Activated T-cell treated with anti-CD3 and anti-CD28 coated beads, Interleukin-2, amount 50 U/mL, for 48 hours (primary cell): Measurements from ENCODE around the gene CRNKL1.
"Not testable (repeated sequence)": the region's sequence is repeated elsewhere in the genome, so short reads cannot be mapped to it uniquely, and the experiment has no call there.

Experiments used
- DNase-seq, 2 experiments: peaks; one replicate each; pipeline ENCODE4 v3.0.0-alpha.2; 2020

Gene CRNKL1

GRCh38 chr20:20003955-20004322 lies 48.3 kb downstream of the CRNKL1 start:
- DNase-seq = not testable (repeated sequence)

GRCh38 chr20:20003031-20003954 lies 49.0 kb downstream of the CRNKL1 start:
- peak; percentile 39 to 49 for DNase-seq

- no peak for DNase-seq
These were observed 49.9 kb downstream of the CRNKL1 start for GRCh38 chr20:20002101-20002998.

GRCh38 chr20:20000211-20000968 lies 51.9 kb downstream of the CRNKL1 start:
- no peak for DNase-seq

- no peak for DNase-seq
These were observed 53.1 kb downstream of the CRNKL1 start for GRCh38 chr20:19998990-19999705.

- no peak for DNase-seq
These were observed 55.3 kb downstream of the CRNKL1 start for GRCh38 chr20:19996917-19997316.

GRCh38 chr20:19996222-19996621 lies 56.0 kb downstream of the CRNKL1 start:
- DNase-seq = no peak

GRCh38 chr20:19995220-19995863 lies 56.9 kb downstream of the CRNKL1 start:
- DNase-seq = peak in 1 of 2 experiments; percentile 39

GRCh38 chr20:19993958-19994669 lies 58.2 kb downstream of the CRNKL1 start:
- no peak for DNase-seq

GRCh38 chr20:19992996-19993908 lies 59.0 kb downstream of the CRNKL1 start:
- no peak for DNase-seq

- DNase-seq = no peak
These were observed 60.4 kb downstream of the CRNKL1 start for GRCh38 chr20:19991854-19992253.

GRCh38 chr20:19991308-19991707 lies 61.0 kb downstream of the CRNKL1 start:
- DNase-seq = no peak

GRCh38 chr20:19990850-19991249 lies 61.4 kb downstream of the CRNKL1 start:
- DNase-seq = no peak

GRCh38 chr20:19987046-19987445 lies 65.2 kb downstream of the CRNKL1 start:
- no peak for DNase-seq

GRCh38 chr20:19986419-19986818 lies 65.8 kb downstream of the CRNKL1 start:
- DNase-seq = no peak
